ENCODE measurements around the gene KCNK10.

- TF ChIP-seq PAX5 (IDR thresholded peaks at IDR 0.05; ENCODE audit: insufficient read depth, low read length, severe bottlenecking), result no peak
- TF ChIP-seq POLR2AphosphoS5 (IDR thresholded peaks at IDR 0.05; ENCODE audit: low read depth, low read length), result no peak
- no peak for TF ChIP-seq POLR2A (IDR thresholded peaks at IDR 0.05; ENCODE audit: low read depth, low read length)
- TF ChIP-seq POU2F2 (IDR thresholded peaks at IDR 0.05; ENCODE audit: low read depth, low read length), result no peak
- TF ChIP-seq SPI1 (IDR thresholded peaks at IDR 0.05; ENCODE audit: low read depth, low read length), result no peak
- no peak for TF ChIP-seq TAF1 (IDR thresholded peaks at IDR 0.05; ENCODE audit: low read depth, low read length)
These were observed 158.0 kb downstream of the KCNK10 start for GRCh38 chr14:88164906-88165534.

Measured in GM12891 (cell line).